K562 (cell line): ENCODE data around the gene MID1IP1. TPM values are rescaled to one million over a fixed set of nuclear protein-coding genes. Genes with fewer than 3 reads are reported as not detected.
A peak's percentile ranks its signal among the peaks of the same experiment; 100 is the strongest.

Source experiments
- CEBPG ChIP-seq, 3 experiments: fragments of 200-800 bp in 1 of 3; sonication (Bioruptor generic) in 1 of 3; sonication (generic) in 1 of 3; formaldehyde crosslinking in 1 of 3; IDR thresholded peaks in 2 of 3; conservative IDR thresholded peaks in 1 of 3; 2 replicates each; pipeline versions ENCODE4 v1.6.1 to v1.8.0; 2016 to 2022; ENCODE audit warnings: missing compliant biosample characterization in 2 of 3, missing genetic modification characterization in 2 of 3, mild to moderate bottlenecking in 1 of 3, missing genetic modification reagents in 1 of 3
- DMBX1 ChIP-seq: fragments of 250-450 bp; sonication (Bioruptor Pico); IDR thresholded peaks from 2 replicates; pipeline ENCODE4 v1.8.0; 2022; ENCODE audit warnings: inconsistent platforms, mild to moderate bottlenecking, moderate library complexity, borderline replicate concordance
- ESRRB ChIP-seq: fragments of 250-450 bp; sonication (Bioruptor Pico); IDR thresholded peaks from 2 replicates; pipeline ENCODE4 v1.5.0; 2020; ENCODE audit warnings: mild to moderate bottlenecking, moderate library complexity, borderline replicate concordance
- KAT7 ChIP-seq: sonication (generic); formaldehyde crosslinking; IDR thresholded peaks from 2 replicates; pipeline ENCODE4 v1.8.0; 2022; ENCODE audit warnings: missing genetic modification reagents, mild to moderate bottlenecking, borderline replicate concordance
- KDM2B ChIP-seq: fragments of 250-450 bp; sonication (Bioruptor Pico); IDR thresholded peaks from 2 replicates; pipeline ENCODE4 v1.8.0; 2021; ENCODE audit warnings: mild to moderate bottlenecking, moderate library complexity
- LEF1 ChIP-seq: fragments of 450-650 bp; IDR thresholded peaks from 2 replicates; pipeline ENCODE4 v1.6.1; 2016; ENCODE audit warnings: mild to moderate bottlenecking
- MAFG ChIP-seq: fragments of 450-650 bp; conservative IDR thresholded peaks from 2 replicates; pipeline ENCODE4 v1.6.1; 2016; ENCODE audit warnings: missing genetic modification characterization, missing compliant biosample characterization
- NR2C1 ChIP-seq, 2 experiments: fragments of 450-650 bp; IDR thresholded peaks; 2 replicates each; pipeline ENCODE4 v1.6.1; 2017; ENCODE audit warnings: mild to moderate bottlenecking in 2 of 2, antibody characterized with exemption in 1 of 2, inconsistent platforms in 1 of 2, missing compliant biosample characterization in 1 of 2, missing genetic modification characterization in 1 of 2
- PHB ChIP-seq: fragments of 250-450 bp; sonication (Bioruptor Pico); IDR thresholded peaks from 2 replicates; pipeline ENCODE4 v1.5.0; 2021
- POLR2AphosphoS5 ChIP-seq: IDR thresholded peaks from 2 replicates; pipeline ENCODE4 v1.6.1; 2011; ENCODE audit warnings: mild to moderate bottlenecking, low read depth, low read length, moderate library complexity; ENCODE audit not compliant: control insufficient read depth, insufficient read depth
- PYGO2 ChIP-seq: fragments of 450-650 bp; IDR thresholded peaks from 2 replicates; pipeline ENCODE4 v1.6.1; 2016; ENCODE audit warnings: mild to moderate bottlenecking, missing genetic modification characterization, moderate library complexity, missing compliant biosample characterization
- SMAD3 ChIP-seq: fragments of 450-650 bp; formaldehyde crosslinking; conservative IDR thresholded peaks from 2 replicates; pipeline ENCODE4 v1.4.0; 2020; ENCODE audit warnings: mild to moderate bottlenecking
- TCF3 ChIP-seq: sonication (generic); formaldehyde crosslinking; IDR thresholded peaks from 2 replicates; pipeline ENCODE4 v1.4.0; 2020; ENCODE audit warnings: mild to moderate bottlenecking, missing genetic modification reagents
- THRAP3 ChIP-seq: fragments of 450-650 bp; IDR thresholded peaks from 2 replicates; pipeline ENCODE4 v1.6.1; 2016; ENCODE audit warnings: mild to moderate bottlenecking, inconsistent platforms, borderline replicate concordance
- ZKSCAN1 ChIP-seq: fragments of 150-350 bp; IDR thresholded peaks from 2 replicates; pipeline ENCODE4 v1.6.1; 2016; ENCODE audit warnings: low read depth, low read length
- ZNF175 ChIP-seq: fragments of 200-800 bp; sonication (Bioruptor generic); IDR thresholded peaks from 2 replicates; pipeline ENCODE4 v1.6.1; 2016; ENCODE audit warnings: low read depth, mild to moderate bottlenecking, missing genetic modification characterization, missing compliant biosample characterization
- ZNF644 ChIP-seq: fragments of 200-800 bp; sonication (Bioruptor generic); IDR thresholded peaks from 2 replicates; pipeline ENCODE4 v1.6.1; 2016; ENCODE audit warnings: low read depth, missing genetic modification characterization, missing compliant biosample characterization
- polyA plus RNA-seq, 8 experiments: library from polyadenylated mRNA; depleted of rRNA in 4 of 8; stranded (reverse) in 5 of 8; unstranded in 3 of 8; fragments of >200 nt; fragmentation: Nextera tagmentation in 2 of 8; fragmentation: Illumina TruSeq in 1 of 8; extraction: Ambion mirVana in 2 of 8; extraction: Trizol in 1 of 8; gene quantifications; 2 replicates each; pipeline versions ENCODE4 v1.2.1 to v1.2.3, GENCODE V29; 2011 to 2014; ENCODE audit warnings: inconsistent platforms in 1 of 8, missing spikeins in 1 of 8
- total RNA-seq, 7 experiments: library from RNA; depleted of rRNA in 6 of 7; stranded (reverse); fragments of >200 nt in 6 of 7; fragmentation: Illumina TruSeq in 2 of 7; extraction: Trizol in 2 of 7; gene quantifications; 2 replicates each; pipeline versions ENCODE4 v1.2.1 to v1.2.3, GENCODE V29; 2011 to 2021; ENCODE audit warnings: low replicate concordance in 1 of 7
- TF ChIP-seq, protein P1 (sequence below): sonication (generic); formaldehyde crosslinking; IDR thresholded peaks from 2 replicates; pipeline ENCODE4 v1.8.0; 2022; ENCODE audit warnings: missing genetic modification reagents, mild to moderate bottlenecking, moderate library complexity, borderline replicate concordance
- TF ChIP-seq, protein P2 (sequence below): fragments of 450-650 bp; IDR thresholded peaks from 2 replicates; pipeline ENCODE4 v1.6.1; 2016; ENCODE audit warnings: low read depth, mild to moderate bottlenecking, moderate library complexity
- TF ChIP-seq, protein P3 (sequence below): fragments of 250-450 bp; sonication (Bioruptor Pico); IDR thresholded peaks from 2 replicates; pipeline ENCODE4 v1.5.1; 2021; ENCODE audit warnings: mild to moderate bottlenecking
- TF ChIP-seq, protein P4 (sequence below): fragments of 450-650 bp; formaldehyde crosslinking; IDR thresholded peaks from 2 replicates; pipeline ENCODE4 v1.4.0; 2022; ENCODE audit warnings: mild to moderate bottlenecking, moderate library complexity
- TF ChIP-seq, protein P5 (sequence below): fragments of 250-450 bp; sonication (Bioruptor Pico); IDR thresholded peaks from 2 replicates; pipeline ENCODE4 v1.5.0; 2020; ENCODE audit warnings: mild to moderate bottlenecking, borderline replicate concordance

MID1IP1 gene
- total and polyA plus RNA-seq, 9 of the 15 experiments (the other 6 are each of a cell fraction or from before 2014, with no cell fraction given) = 0.51 to 102 (median 27.5) TPM

DNA sequence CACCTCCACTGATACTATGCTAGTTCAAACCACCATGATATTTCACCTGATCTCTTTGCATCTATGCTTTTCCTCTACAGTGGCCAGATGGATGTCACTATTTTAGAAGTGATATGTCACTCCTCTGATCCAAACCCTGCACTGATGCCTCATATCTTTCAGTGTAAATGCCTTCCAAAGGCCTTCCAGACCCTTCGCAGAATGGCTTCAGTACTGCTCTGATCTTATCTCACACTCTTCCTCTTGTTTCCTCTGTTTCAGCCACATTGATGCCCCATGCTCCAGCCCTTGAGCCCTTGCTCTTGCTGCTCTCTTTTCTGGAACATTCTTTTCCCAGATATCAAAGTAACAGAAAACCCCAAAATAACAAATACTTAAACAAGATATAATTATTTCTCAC lies 17.9 kb downstream of the MID1IP1 start (continued):
- TF ChIP-seq MAFG (tag) (no peak), SMAD3 (CRISPR knock-in tag) (peak; percentile 87), KDM2B (CRISPR knock-in tag) (no peak), ZNF175 (CRISPR knock-in tag) (peak; percentile 87), ZKSCAN1 (no peak), NR2C1 (IDR thresholded peaks at IDR 0.05) (no peak), NR2C1 (tag; IDR thresholded peaks at IDR 0.05) (0 out of 2 replicates have a peak, but pooled peaks have one; percentile 43), CEBPG (CRISPR knock-in tag; IDR thresholded peaks at IDR 0.05) (no peak), CEBPG (tag; conservative IDR thresholded peaks at IDR 0.05 in 1 of 2, IDR thresholded peaks at IDR 0.05 in 1 of 2) (no peak), LEF1 (no peak), DMBX1 (peak; percentile 82), TCF3 (CRISPR knock-in tag) (no peak), ESRRB (no peak), KAT7 (CRISPR knock-in tag) (no peak), THRAP3 (no peak), PHB (CRISPR knock-in tag) (no peak), ZNF644 (tag) (peak; percentile 59; the same call in 1 of the 2 replicates), POLR2AphosphoS5 (no peak), PYGO2 (tag) (peak; percentile 66)
- TF ChIP-seq, protein P1, sequence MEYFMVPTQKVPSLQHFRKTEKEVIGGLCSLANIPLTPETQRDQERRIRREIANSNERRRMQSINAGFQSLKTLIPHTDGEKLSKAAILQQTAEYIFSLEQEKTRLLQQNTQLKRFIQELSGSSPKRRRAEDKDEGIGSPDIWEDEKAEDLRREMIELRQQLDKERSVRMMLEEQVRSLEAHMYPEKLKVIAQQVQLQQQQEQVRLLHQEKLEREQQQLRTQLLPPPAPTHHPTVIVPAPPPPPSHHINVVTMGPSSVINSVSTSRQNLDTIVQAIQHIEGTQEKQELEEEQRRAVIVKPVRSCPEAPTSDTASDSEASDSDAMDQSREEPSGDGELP (CRISPR knock-in tag) = no peak
- TF ChIP-seq, protein P2, sequence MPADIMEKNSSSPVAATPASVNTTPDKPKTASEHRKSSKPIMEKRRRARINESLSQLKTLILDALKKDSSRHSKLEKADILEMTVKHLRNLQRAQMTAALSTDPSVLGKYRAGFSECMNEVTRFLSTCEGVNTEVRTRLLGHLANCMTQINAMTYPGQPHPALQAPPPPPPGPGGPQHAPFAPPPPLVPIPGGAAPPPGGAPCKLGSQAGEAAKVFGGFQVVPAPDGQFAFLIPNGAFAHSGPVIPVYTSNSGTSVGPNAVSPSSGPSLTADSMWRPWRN = no peak
- TF ChIP-seq, protein P3, sequence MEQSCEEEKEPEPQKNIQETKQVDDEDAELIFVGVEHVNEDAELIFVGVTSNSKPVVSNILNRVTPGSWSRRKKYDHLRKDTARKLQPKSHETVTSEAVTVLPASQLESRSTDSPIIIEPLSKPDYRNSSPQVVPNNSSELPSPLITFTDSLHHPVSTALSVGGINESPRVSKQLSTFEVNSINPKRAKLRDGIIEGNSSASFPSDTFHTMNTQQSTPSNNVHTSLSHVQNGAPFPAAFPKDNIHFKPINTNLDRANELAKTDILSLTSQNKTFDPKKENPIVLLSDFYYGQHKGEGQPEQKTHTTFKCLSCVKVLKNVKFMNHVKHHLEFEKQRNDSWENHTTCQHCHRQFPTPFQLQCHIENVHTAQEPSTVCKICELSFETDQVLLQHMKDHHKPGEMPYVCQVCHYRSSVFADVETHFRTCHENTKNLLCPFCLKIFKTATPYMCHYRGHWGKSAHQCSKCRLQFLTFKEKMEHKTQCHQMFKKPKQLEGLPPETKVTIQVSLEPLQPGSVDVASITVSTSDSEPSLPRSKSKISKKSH (CRISPR knock-in tag) = no peak
- TF ChIP-seq, protein P4, sequence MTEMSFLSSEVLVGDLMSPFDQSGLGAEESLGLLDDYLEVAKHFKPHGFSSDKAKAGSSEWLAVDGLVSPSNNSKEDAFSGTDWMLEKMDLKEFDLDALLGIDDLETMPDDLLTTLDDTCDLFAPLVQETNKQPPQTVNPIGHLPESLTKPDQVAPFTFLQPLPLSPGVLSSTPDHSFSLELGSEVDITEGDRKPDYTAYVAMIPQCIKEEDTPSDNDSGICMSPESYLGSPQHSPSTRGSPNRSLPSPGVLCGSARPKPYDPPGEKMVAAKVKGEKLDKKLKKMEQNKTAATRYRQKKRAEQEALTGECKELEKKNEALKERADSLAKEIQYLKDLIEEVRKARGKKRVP (CRISPR knock-in tag) = no peak
- TF ChIP-seq, protein P5, sequence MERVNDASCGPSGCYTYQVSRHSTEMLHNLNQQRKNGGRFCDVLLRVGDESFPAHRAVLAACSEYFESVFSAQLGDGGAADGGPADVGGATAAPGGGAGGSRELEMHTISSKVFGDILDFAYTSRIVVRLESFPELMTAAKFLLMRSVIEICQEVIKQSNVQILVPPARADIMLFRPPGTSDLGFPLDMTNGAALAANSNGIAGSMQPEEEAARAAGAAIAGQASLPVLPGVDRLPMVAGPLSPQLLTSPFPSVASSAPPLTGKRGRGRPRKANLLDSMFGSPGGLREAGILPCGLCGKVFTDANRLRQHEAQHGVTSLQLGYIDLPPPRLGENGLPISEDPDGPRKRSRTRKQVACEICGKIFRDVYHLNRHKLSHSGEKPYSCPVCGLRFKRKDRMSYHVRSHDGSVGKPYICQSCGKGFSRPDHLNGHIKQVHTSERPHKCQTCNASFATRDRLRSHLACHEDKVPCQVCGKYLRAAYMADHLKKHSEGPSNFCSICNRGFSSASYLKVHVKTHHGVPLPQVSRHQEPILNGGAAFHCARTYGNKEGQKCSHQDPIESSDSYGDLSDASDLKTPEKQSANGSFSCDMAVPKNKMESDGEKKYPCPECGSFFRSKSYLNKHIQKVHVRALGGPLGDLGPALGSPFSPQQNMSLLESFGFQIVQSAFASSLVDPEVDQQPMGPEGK = 0 out of 2 replicates have a peak, but pooled peaks have one; percentile 65
